HUES48 (cell line): ENCODE measurements around the gene SLC16A8.
"Not testable (repeated sequence)": the region's sequence is repeated elsewhere in the genome, so short reads cannot be mapped to it uniquely, and the experiment has no call there.

Experiments used
- H3K27ac ChIP-seq: one replicate; pipeline ENCODE4 v1.7.0; 2013; ENCODE audit warnings: low read depth, low read length, inconsistent platforms
- H3K27me3 ChIP-seq: 2 replicates; pipeline ENCODE4 v1.6.1; 2013; ENCODE audit warnings: mild to moderate bottlenecking, low read length; ENCODE audit not compliant: control insufficient read depth, insufficient read depth
- H3K36me3 ChIP-seq: 2 replicates; pipeline ENCODE4 v1.6.1; 2013; ENCODE audit warnings: low read length; ENCODE audit not compliant: control insufficient read depth, insufficient read depth
- H3K4me1 ChIP-seq: 2 replicates; pipeline ENCODE4 v1.6.1; 2013; ENCODE audit warnings: mild to moderate bottlenecking, low read length; ENCODE audit not compliant: control insufficient read depth, insufficient read depth
- H3K4me3 ChIP-seq: 2 replicates; pipeline ENCODE4 v1.5.1; 2013; ENCODE audit warnings: mild to moderate bottlenecking, low read depth, low read length
- H3K9ac ChIP-seq: 2 replicates; pipeline ENCODE4 v1.6.1; 2013; ENCODE audit warnings: mild to moderate bottlenecking, low read depth, low read length, moderate library complexity
- H3K9me3 ChIP-seq: 2 replicates; pipeline ENCODE4 v1.6.1; 2013; ENCODE audit warnings: low read length; ENCODE audit not compliant: control insufficient read depth, insufficient read depth

Gene SLC16A8

DNA sequence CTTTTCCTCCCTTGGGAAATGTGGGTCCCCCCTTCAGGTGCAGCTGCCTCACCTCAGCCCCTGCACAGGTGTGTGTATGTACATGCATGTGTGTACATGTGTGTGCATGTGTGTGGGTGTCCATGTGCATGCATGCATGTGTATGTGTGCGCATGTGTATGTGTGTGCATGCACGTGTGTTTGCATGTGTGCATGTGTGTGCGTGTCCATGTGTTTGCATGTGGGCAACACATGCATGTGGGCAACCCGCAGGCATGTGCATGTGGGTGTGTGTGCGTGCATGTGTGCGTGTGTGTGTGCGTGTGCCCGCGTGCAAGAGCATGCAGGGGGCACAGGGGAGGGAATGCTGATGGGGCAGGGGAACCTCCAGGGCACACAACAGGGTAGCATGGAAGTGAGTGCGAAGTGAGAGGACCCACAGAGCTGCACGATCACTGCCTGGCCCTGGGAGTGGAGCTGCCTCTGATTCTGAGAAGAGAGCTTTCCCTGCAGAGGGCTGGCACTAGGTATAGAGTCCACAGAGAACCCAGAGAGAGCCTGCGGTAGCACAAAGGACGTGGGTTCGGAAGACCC, 41.1 kb upstream of the SLC16A8 start:
- no peaks in the 10 kb centered on the region for H3K27me3 ChIP-seq
- H3K36me3 ChIP-seq = no peaks in the 10 kb centered on the region
- H3K4me1 ChIP-seq = no peaks in the 10 kb centered on the region; the same call in 1 of the 2 replicates
- H3K4me3 ChIP-seq = no peak overlapping the region
- H3K9ac ChIP-seq = no peak overlapping the region
- H3K27ac ChIP-seq = no peak overlapping the region
- no peaks in the 10 kb centered on the region for H3K9me3 ChIP-seq

DNA sequence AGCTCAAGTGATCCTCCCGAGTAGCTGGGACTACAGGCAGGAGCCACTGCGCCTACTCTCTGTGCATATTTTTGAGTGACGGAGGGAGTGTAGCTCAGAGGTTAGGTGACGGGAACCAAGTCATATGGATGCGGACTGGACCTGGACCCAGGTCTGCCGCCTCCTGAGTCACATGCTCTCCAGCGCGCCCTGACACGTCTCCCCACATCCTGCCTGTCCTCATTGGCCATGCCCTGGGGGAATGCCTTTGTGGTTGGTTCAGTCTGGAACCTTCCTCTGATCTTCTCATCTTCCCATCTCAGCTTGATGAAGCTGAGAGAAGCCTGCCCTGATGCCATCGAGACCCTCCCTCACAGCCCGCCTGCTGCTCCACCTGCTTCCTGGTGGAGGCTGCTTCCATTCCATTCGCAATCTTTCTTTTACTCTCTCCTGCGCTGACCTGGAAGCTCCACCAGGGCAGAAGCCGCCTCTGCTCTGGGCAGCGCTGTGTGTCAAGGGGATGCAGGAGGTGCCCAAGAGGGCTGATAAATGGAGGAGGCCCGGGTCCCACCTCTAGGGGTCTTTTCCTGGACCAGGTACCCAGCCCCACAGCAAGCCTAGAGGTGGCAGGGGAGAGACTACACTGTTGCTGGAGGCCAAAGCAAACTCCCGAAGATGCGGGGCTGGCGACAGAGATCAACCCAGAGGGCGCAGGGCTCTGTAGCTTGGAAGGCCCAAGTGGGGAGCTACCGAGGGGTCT, 40.4 kb upstream of the SLC16A8 start:
- Histone ChIP-seq H3K9ac (no peak overlapping the region), H3K4me1 (no peaks in the 10 kb centered on the region; the same call in 1 of the 2 replicates), H3K4me3 (no peak overlapping the region), H3K27me3 (no peaks in the 10 kb centered on the region), H3K36me3 (no peaks in the 10 kb centered on the region), H3K9me3 (no peaks in the 10 kb centered on the region), H3K27ac (no peak overlapping the region)

DNA sequence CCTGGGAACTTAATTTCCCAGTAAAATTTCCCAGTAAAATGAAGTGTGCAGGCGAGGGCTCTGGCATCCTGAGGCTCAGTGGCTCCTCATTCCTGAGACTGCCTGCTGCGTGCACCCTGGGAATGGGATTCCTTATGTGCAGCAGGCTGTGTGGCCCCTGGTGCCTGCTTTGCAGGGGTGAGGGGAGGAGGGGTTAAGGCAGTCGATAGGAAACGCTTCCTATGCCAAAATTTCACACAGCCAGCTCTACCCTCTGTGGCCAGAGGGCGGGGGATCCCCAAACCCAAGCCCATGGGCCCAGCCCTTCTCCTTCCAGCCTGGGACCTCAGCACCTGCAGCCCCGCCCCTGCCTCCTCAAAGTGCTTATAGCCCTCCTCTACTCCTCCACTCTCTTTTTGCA, 38.6 kb upstream of the SLC16A8 start:
- H3K4me1 ChIP-seq = no peaks in the 10 kb centered on the region; the same call in 1 of the 2 replicates
- H3K9ac ChIP-seq = no peak overlapping the region
- no peaks in the 10 kb centered on the region for H3K9me3 ChIP-seq
- no peak overlapping the region for H3K4me3 ChIP-seq
- no peak overlapping the region for H3K27ac ChIP-seq
- H3K36me3 ChIP-seq = no peaks in the 10 kb centered on the region
- no peaks in the 10 kb centered on the region for H3K27me3 ChIP-seq

DNA sequence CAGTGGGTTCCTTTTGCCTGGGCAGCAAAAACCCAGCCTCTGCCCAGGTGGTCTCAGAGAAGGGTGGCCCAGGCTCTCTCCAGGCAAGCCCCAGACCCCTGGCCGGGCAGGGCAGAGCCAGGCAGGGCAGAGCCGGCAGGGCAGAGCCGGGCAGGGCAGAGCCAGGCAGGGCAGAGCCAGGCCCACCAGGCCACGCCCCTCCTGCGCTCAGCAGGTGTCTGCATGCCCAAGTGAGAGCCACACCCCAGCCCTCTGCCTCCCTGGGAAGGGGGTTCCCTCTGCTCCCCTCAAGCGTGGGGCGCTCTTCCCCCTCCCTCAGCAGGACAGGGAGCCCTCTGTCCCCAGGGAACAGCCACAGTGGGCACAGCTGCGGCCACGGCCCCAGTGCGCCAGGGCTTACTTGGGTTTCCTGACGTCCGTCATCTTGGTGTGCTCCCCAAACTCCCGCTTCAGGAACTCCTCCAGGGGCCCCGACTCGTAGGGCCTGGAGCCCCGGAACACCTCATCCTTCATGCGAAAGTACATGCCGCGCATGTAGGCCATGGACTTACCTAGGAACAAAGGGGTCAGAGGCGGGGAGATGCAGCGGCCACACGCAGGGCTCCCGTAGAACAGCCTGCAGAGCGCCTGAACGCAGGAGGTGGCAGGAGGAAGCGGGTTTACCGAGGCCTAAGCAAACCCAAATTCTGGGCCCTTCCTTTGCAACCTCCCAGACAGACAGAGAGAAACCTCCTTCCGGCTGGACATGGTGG, 36.6 kb upstream of the SLC16A8 start:
- no peak overlapping the region for H3K9ac ChIP-seq
- H3K9me3 ChIP-seq = no peaks in the 10 kb centered on the region
- no peaks in the 10 kb centered on the region for H3K27me3 ChIP-seq
- no peaks in the 10 kb centered on the region for H3K36me3 ChIP-seq
- no peaks in the 10 kb centered on the region; the same call in 1 of the 2 replicates for H3K4me1 ChIP-seq
- no peak overlapping the region for H3K27ac ChIP-seq
- no peak overlapping the region for H3K4me3 ChIP-seq

DNA sequence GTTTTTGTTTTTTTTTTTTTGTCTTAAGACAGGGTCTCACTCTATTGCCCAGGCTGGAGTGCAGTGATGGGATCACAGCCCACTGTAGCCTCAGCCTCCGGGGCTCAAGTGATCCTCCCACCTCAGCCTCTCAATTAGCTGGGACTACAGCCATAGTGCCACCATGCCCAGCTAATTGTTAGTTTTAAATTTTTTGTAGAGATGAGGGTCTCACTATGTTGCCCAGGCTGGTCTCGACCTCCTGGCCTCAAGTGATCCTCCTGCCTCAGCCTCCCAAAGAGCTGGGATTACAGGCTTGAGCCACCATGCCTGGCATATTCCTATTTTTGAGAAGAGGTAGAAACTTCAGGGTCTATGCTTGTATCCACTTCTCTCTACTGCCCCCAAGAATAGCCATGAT, 34.8 kb upstream of the SLC16A8 start:
- not testable (repeated sequence) for H3K9ac ChIP-seq, H3K9me3 ChIP-seq, H3K27ac ChIP-seq, H3K27me3 ChIP-seq, H3K36me3 ChIP-seq, H3K4me3 ChIP-seq, H3K4me1 ChIP-seq

DNA sequence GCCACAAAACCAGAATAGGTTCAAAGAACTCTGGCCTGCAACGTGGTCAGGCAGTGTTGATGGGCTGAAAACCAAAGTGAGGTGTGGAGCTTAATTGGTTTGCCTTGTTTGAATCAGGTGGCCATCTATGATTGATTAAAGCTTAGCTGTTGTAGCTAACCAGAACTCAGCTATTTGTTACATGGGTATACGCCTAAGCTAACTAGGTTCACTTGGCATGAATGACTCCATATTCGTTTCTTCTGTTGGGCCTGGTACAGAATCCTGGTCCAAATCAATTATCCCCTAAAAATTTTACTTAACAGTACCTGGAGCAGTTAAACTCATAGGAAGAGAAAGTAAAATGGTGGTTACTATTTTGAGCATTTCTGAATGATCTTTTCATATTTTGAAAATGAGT, 34.2 kb upstream of the SLC16A8 start:
- Histone ChIP-seq H3K27me3 (no peaks in the 10 kb centered on the region), H3K9ac (no peak overlapping the region), H3K4me3 (no peak overlapping the region), H3K4me1 (no peaks in the 10 kb centered on the region; the same call in 1 of the 2 replicates), H3K36me3 (no peaks in the 10 kb centered on the region), H3K9me3 (no peaks in the 10 kb centered on the region), H3K27ac (no peak overlapping the region)

DNA sequence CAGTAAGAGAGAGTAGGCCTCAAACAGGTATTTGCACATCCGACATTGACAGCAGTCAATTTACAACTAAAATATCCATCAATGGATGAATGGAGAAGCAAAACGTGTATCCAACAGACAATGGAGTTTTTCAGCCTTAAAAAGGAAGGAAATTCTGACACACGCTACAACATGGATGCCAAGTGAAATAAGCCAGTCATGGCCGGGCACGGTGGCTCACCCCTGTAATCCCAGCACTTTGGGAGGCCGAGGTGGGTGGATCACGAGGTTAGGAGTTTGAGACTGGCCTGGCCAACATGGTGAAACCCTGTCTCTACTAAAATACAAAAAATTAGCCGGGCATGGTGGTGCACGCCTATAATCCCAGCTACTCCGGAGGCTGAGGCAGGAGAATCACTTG, 33.6 kb upstream of the SLC16A8 start:
- H3K27ac ChIP-seq, H3K9me3 ChIP-seq, H3K9ac ChIP-seq, H3K27me3 ChIP-seq, H3K4me1 ChIP-seq, H3K36me3 ChIP-seq, H3K4me3 ChIP-seq: not testable (repeated sequence)

DNA sequence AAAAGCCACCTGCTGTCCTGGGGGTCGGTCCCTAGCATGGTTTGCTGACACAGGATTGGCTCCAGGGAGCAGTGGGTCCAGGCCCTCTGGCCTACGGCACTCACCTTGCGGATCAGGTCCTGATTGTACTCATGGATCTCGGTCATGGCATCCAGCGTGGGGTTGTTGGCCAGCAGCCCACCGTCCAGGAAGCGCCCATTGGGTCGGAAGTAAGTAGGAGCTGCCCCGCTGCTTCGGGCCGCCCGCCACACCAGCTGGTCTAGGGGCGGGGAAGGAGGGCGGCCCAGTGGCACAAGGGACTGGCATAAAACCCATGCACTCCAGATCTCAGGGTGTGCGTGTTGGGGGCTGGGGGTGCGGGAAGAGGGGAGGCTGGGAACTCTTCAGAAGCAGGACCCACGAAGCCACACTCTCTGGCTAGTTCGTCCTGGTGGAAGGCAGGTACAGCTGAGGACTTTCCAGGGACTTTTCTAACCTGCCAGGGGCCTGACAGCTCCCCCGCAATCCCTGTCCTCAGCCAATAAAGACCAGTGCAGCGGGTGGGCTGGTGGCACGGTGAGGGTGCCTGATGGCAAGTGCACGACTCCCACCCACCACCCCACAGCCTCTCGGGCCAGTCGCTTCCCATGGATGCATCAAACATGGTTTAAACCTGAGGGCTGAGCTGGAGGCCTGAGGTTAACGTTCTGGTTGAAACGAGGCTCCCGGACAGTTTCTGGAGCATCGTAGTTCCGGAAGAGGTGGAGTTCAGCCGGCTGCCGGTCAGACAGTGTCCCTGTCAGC, 31.6 kb upstream of the SLC16A8 start:
- no peak overlapping the region for H3K27ac ChIP-seq
- H3K4me1 ChIP-seq = no peaks in the 10 kb centered on the region; the same call in 1 of the 2 replicates
- H3K36me3 ChIP-seq = no peaks in the 10 kb centered on the region
- H3K4me3 ChIP-seq = no peak overlapping the region
- no peaks in the 10 kb centered on the region for H3K9me3 ChIP-seq
- H3K27me3 ChIP-seq = no peaks in the 10 kb centered on the region
- H3K9ac ChIP-seq = no peak overlapping the region

DNA sequence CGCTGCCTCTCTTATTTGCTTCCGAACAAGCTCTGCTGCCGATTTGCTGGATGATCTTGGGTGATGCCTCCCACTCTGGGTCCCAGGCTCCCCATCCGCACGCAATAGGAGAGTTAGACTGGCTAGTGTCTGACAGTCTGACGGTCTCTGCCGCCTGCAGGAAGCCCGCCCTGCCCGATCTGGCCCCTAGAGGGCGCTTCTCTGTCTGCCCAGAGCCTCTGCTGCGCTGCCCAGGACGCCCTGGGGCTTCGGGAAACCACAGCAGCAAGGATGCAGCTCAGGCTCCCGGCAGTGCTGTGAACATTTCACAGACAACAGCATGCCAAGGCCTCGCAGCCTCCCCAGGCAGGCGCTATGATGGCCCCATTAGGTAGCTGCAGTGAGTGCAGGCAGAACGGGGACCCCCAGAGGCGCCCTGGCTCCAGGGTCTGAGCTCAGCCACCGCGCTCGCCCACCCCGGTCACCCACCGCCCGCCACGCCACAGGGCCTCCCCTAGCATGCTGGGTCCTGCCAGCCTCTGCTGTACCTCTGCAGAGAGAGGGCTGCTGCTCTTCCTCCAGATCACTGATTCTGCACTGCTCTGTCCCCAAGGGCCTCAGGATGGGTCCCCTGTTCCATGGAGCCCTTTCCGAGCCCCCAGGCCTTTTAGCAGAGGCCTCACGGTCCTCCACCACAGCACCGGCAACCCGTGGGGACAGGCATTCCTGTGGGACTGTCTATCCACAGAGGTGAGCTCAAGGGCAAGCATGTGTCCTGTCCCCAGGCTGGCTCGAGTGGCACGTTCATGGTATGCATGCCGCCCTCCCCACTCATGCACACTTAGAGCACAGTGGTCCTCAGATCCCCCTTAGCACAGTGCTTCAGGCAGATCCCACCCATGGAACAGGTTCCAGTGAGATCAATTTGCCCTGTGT, 30.8 kb upstream of the SLC16A8 start:
- H3K9me3 ChIP-seq = no peaks in the 10 kb centered on the region

DNA sequence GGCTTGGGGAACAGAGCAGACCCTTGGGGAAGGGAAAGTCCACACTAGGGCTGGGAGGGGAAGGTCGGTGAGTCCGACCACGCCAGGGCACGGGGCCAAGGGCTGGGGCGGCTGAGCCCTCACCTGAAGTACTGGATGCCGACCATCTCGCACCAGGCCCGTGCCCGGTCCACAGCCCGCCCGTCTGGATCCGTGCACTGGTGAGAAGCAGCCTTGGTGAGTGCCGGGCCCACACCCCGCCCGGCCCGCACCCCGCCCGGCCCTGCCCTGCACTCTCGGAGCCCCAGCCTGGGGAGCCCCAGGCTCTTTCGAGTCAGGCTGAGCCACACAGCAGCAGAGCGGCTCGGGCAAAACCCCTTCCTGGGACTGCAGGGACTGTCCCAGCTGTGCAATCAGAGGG, 28.4 kb upstream of the SLC16A8 start:
- no peaks in the 10 kb centered on the region for H3K36me3 ChIP-seq
- H3K9me3 ChIP-seq = no peaks in the 10 kb centered on the region
- H3K27me3 ChIP-seq = peaks cover 3% of the 10 kb centered on the region; the same call in 1 of the 2 replicates
- no peak overlapping the region for H3K4me3 ChIP-seq
- H3K9ac ChIP-seq = no peak overlapping the region
- H3K27ac ChIP-seq = no peak overlapping the region
- no peaks in the 10 kb centered on the region for H3K4me1 ChIP-seq

More for the DNA sequence above, 30.8 kb upstream of the SLC16A8 start:
- Histone ChIP-seq H3K4me3 (no peak overlapping the region), H3K27ac (no peak overlapping the region), H3K36me3 (no peaks in the 10 kb centered on the region), H3K4me1 (no peaks in the 10 kb centered on the region), H3K9ac (no peak overlapping the region), H3K27me3 (peaks cover 2% of the 10 kb centered on the region; the same call in 1 of the 2 replicates)
